ENCODE data around the gene GBP4.

Gene GBP4

DNA sequence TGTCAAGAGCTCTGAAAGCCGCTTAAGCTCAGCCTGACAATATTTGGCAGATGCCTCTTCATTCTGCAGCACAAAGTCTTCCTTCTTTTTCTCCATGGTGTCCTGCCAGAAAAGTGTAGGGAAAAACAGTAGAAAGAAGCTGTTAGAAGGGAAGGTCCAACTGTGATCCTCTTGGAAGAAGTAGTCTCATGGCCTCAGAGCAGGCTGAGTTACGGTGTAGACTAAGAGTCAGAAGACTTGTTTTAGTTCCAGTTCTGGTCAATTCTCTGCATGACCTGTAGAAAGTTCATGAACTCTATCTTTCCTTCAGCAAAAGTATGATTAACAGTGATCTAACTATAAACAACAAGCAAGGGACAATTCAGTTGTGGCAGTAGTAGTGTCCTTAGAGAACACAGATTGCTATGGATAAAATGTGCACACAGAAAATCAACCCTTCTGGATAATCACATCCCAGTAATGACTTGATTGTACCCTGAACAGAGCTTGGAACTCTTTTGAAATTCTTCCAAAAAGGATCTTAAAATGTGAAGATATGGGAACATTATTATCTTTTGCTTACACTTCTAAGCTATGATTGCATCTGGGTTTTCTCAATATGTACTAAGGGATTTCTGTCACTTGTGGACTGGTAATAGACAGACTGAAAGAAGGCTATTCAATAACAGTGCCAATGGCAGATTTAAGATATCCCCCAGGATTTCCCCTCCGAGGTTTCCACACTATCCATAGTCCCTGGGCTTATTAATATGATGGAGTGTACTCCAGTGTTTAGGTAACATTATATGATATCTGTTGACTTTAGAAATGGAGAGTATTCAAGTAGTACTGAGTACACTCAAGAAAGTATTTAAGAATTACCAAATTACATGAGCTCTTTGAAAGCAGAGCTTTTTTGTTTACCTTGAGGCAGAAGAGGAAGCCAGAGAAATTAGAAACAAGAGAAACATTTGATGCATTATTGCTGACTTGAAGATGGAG lies 50.8 kb downstream of the GBP4 start:
- Histone ChIP-seq H3K4me3 (ENCODE audit: low read depth, low read length) (no peak overlapping the region), H3K36me3 (no peaks in the 10 kb centered on the region)
- TF ChIP-seq, protein P1, sequence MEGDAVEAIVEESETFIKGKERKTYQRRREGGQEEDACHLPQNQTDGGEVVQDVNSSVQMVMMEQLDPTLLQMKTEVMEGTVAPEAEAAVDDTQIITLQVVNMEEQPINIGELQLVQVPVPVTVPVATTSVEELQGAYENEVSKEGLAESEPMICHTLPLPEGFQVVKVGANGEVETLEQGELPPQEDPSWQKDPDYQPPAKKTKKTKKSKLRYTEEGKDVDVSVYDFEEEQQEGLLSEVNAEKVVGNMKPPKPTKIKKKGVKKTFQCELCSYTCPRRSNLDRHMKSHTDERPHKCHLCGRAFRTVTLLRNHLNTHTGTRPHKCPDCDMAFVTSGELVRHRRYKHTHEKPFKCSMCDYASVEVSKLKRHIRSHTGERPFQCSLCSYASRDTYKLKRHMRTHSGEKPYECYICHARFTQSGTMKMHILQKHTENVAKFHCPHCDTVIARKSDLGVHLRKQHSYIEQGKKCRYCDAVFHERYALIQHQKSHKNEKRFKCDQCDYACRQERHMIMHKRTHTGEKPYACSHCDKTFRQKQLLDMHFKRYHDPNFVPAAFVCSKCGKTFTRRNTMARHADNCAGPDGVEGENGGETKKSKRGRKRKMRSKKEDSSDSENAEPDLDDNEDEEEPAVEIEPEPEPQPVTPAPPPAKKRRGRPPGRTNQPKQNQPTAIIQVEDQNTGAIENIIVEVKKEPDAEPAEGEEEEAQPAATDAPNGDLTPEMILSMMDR (IDR thresholded peaks at IDR 0.05; ENCODE audit: low read depth, low read length) = no peak

DNA sequence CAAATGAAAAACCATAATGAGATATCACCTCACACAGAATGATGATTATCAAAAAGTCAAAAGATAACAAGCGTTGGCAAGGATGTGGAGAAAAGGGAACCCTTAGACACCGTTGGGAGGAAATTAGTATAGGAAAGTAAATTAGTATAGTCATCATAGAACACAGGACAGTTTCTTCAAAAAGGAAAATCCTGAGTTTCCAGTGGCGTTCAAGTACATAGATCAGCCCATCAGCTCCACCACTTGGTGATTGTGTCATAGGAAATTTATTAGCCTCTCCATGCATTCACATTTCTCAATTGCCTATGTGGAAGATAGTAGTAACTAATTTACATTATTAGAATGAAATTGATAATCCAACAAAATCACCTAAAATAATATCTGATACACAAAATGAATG lies 52.0 kb downstream of the GBP4 start:
- no peak for DNase-seq
- H3K36me3 ChIP-seq = no peaks in the 10 kb centered on the region
- TF ChIP-seq, protein P1 (IDR thresholded peaks at IDR 0.05; ENCODE audit: low read depth, low read length) = no peak
- H3K4me3 ChIP-seq (ENCODE audit: low read depth, low read length) = no peak overlapping the region
- no peaks in the 10 kb centered on the region for H3K9me3 ChIP-seq (ENCODE audit: severe bottlenecking)
- no peak overlapping the region for H3K27ac ChIP-seq
- H3K27me3 ChIP-seq (ENCODE audit: insufficient read depth, low read depth, severe bottlenecking) = peaks cover 5% of the 10 kb centered on the region

More for the DNA sequence above, 50.8 kb downstream of the GBP4 start:
- Histone ChIP-seq H3K27ac (no peak overlapping the region), H3K9me3 (ENCODE audit: severe bottlenecking) (no peaks in the 10 kb centered on the region), H3K27me3 (ENCODE audit: insufficient read depth, low read depth, severe bottlenecking) (peaks cover 5% of the 10 kb centered on the region)
- DNase-seq = no peak

DNA sequence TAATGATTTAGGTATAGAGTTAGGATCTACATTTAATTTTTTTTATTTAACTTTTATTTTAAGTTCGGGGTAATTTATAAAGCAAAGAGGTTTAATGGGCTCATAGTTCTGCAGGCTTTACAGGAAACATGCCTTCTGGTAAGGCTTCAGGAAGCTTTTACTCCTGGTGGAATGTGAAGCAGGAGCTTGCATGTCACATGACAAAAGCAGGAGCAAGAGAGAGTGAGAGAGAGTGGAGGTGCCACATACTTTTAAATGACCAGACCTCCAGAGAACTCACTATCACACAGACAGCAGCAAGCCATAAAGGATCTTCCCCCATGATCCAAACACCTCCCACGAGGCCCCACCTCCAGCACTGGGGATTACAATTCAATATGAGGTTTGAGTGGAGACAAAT lies 55.3 kb downstream of the GBP4 start:
- no peaks in the 10 kb centered on the region for H3K9me3 ChIP-seq (ENCODE audit: severe bottlenecking)
- H3K36me3 ChIP-seq = no peaks in the 10 kb centered on the region
- no peak overlapping the region for H3K4me3 ChIP-seq (ENCODE audit: low read depth, low read length)
- DNase-seq = no peak
- H3K27ac ChIP-seq = no peak overlapping the region
- TF ChIP-seq, protein P1 (IDR thresholded peaks at IDR 0.05; ENCODE audit: low read depth, low read length) = no peak
- peaks cover 2% of the 10 kb centered on the region for H3K27me3 ChIP-seq (ENCODE audit: insufficient read depth, low read depth, severe bottlenecking)

DNA sequence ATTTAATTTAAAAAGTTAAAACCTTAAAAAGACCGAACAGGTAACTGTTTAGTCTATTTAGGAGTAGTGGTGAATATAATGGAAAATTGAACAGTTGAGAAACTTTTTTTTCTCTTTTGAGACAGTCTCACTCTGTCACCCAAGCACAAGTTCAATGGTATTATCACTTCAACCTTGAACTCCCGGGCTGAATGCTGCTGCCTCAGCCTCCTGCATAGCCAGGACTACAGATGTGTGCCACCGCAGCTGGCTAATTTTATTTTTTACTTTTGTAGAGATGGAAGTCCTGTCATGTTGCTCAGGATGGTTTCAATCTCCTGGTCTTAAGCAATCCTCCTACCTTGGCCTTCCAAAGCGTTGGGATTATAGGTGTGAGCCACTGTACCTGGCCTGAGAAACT lies 56.6 kb downstream of the GBP4 start:
- no peak overlapping the region for H3K27ac ChIP-seq
- no peaks in the 10 kb centered on the region for H3K36me3 ChIP-seq
- H3K27me3 ChIP-seq (ENCODE audit: insufficient read depth, low read depth, severe bottlenecking) = peaks cover 2% of the 10 kb centered on the region
- H3K9me3 ChIP-seq (ENCODE audit: severe bottlenecking) = no peaks in the 10 kb centered on the region
- TF ChIP-seq, protein P1 (IDR thresholded peaks at IDR 0.05; ENCODE audit: low read depth, low read length) = no peak
- no peak for DNase-seq
- H3K4me3 ChIP-seq (ENCODE audit: low read depth, low read length) = no peak overlapping the region

DNA sequence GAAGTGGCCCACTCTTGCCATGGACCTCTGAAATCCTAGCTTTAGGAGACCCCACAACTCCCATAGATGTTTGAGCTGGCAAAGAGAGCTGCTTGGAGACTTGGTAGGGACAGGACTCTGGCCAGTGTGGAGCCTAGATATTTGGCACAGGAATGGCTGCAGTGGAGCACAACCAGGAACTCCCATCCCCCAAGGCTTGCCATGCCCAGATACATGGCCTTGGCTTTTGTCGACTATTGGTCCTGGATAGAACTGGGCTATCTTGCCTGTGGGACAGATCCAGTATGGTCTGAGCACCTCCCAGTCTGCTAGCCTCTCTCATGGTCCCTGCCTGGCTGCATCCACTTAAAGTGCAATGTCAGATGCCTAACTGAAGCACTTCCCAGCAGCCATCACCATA lies 65.0 kb downstream of the GBP4 start:
- no peak for DNase-seq
- TF ChIP-seq, protein P1 (IDR thresholded peaks at IDR 0.05; ENCODE audit: low read depth, low read length) = no peak
- no peak overlapping the region for H3K27ac ChIP-seq
- H3K27me3 ChIP-seq (ENCODE audit: insufficient read depth, low read depth, severe bottlenecking) = peaks cover 5% of the 10 kb centered on the region
- H3K36me3 ChIP-seq = no peaks in the 10 kb centered on the region
- H3K9me3 ChIP-seq (ENCODE audit: severe bottlenecking) = no peaks in the 10 kb centered on the region
- no peak overlapping the region for H3K4me3 ChIP-seq (ENCODE audit: low read depth, low read length)
